GM21381 (cell line): ENCODE measurements around the gene NQO2.
"Not testable (repeated sequence)": the region's sequence is repeated elsewhere in the genome, so short reads cannot be mapped to it uniquely, and the experiment has no call there.

Source experiments
- ATAC-seq: cut with Tn5 transposase; IDR thresholded peaks from one replicate; pipeline ENCODE4 v1.9.1; 2021; ENCODE audit warnings: mild to moderate bottlenecking, moderate library complexity; ENCODE audit not compliant: unreplicated experiment

The NQO2 gene

DNA sequence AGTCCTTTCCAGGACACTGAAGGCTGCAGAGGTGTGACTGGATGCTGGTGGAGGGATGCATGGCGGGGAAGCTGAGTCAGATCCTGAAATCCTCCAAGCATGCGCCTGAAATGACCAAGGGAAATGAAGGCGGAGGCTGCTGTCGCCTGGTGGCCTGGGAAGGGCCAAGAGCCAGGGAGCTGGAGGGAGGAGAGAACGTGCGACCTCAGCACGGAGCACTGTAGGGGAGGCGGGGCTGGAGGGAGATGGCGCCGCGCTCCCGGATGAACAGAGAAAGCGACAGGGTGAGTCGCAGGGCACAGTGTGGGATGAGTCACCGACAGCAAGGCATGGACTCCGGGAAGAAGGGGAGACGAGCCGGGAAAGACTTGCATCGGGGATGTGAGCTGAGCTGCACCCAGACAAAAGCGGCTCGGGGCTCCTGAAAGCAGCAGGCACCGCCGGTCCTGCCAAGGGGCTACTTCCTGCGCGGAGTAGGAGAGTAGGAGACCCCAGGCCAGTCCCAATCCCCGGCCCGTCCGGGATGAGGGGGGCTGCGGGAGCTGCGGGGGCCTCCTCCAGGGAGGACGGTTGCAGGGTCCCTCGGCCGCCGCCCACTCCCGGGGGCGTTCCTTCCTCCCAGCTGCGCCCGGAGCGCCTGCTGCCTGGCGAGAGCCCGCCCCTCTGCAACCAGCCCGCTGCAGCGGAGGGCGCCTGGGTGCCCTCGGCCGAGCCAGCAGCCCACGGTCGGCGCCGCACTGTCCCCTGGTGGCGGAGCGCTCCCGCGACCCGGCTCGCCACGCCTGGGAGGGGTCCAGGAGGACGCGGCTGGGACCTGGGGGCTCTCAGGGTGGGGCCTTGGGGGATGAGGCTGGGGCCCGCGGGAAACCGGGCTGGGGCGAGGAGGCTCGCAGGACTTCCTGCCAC is 11.0 kb upstream of the NQO2 start:
- peak; percentile 64 for ATAC-seq

DNA sequence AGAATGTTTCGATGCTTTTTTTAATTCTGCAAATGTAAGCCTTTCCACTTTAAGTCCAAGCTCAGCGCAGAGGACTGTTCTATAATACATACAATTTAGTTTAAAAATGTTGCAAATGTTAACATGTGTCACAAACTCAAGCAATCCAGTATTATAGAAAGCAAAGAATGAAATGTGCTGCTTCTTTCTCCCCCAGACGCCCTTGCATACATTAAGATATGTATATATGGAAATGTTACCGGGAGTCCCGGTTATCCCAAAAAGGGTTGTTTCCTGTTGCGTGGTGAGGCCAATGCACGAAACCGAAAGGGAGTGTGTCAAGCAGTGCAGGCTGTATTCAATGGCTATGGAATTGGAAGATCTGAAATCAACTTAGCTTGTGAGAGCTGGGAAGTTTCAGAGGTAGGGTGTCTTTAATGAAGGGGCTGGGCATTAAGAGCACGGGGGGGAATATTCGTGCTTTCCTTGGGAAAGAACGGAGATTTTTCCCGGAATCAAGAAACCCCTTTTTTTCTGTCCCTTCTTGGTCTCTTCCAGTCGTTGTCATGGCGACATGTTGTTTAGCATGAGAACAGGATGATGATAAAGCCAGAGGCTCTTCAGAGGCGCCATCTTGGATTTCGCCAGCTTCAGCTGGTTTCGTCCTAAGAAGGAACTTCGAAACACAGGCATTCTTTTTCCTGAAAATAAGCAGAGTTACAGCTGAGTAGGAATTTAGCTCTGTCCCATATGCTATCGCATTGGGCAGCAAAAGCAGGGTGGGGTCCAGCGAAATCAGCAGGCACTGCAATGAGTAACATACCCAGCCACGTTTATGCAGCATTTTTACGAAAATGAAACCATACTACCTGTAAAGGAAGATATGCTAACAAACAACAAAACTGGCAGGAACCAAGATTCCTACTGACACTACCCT is 10.1 kb upstream of the NQO2 start:
- ATAC-seq, result peak; percentile 62

- ATAC-seq, result no peak
Measured at GRCh38 chr6:2990248-2990931, 9.3 kb upstream of the NQO2 start.

DNA sequence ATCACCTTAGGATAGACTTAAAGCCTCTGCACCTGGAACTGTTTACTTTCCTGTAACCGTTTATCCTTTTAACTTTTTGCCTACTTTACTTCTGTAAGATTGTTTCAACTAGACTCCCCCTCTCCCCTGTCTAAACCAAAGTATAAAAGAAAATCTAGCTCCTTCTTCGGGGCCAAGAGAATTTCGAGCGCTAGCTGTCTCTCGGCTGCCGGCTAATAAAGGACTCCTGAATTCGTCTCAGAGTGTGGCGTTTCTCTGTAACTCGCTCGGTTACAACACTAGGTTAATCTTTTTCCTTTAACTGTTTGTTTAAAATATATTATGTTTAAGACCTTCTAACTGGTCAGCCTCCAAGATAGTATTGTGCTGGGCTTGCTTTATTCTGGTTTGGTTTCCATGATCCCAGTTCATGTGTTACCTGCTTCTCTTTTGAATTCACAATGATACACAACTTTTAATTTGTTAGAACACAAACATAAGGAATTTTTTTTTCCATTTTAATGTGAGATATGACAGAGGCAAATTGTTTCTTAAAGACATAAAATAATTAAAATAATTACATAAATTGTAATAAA is 8.7 kb upstream of the NQO2 start:
- no peak for ATAC-seq

GRCh38 chr6:2992330-2992979 is 7.2 kb upstream of the NQO2 start:
- no peak for ATAC-seq

DNA sequence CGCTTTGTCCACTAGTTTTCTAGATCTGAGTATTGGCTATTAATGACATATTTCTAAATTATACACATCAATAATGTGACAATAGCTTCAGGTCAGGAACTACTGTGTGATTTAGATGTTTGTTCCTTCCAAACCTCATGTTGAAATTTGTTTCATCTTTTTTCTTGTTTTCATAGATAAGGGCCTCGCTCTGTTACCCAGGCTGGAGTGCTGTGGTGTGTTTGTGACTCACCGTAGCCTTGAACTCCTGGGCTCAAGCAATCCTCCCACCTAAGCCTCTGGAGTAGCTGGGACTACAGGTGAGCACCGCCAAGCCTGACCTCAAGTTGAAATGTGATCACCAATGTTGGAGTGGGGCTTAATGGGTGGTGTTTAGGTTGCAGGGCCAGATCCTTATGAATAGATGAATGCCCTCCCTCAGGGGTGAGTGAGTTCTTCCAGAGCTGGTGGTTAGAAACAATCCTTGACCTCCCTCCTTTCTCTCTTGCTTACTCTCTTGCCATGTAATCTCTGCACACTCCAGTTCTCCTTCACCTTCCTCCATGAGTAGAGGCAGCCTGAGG is 5.9 kb upstream of the NQO2 start:
- ATAC-seq, result no peak

DNA sequence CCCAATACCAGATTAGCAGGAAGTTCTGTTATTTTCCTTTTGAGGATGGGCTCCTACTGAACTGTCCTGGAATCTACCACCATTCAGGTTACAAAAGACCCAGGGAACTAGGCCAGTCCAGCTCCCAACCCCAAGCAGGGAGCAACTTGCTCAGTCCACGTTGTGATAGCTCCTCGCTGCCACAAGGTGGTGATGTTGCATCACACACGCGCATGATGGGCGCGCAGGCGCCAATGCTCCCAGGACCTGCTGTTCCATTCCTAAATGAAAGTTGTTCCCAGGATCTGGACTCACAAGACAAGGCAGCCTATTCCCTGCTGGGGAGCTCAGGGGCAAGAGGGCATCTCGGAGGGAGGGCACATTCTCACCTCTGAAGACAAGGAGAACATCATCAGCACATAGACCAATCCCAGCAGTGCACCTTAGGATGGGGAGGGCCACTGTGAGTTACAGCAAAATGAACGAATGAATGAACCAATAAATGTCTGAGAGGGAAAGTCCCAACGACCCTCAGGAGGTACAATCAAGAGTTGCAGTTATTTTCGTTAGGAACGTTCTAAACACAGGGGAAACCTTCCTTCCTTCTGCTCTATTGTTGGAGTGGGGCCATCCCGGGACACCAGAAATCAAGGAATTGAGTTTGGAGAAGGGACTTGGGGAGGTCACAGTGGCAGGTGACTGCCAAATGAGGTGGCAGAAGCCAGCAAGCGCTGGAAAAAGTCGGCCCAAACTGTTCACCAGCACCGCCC is 1.3 kb upstream of the NQO2 start:
- ATAC-seq, result peak; percentile 34

GRCh38 chr6:2998998-2999617 is 586 bp upstream of the NQO2 start:
- ATAC-seq, result peak; percentile 21

GRCh38 chr6:3001146-3001772 is 1.6 kb downstream of the NQO2 start:
- ATAC-seq, result no peak

- peak; percentile 31 for ATAC-seq
Measured at GRCh38 chr6:3001773-3002293, 2.1 kb downstream of the NQO2 start.

- ATAC-seq, result not testable (repeated sequence)
Measured at GRCh38 chr6:3003226-3003625, 3.5 kb downstream of the NQO2 start.

GRCh38 chr6:3005077-3005476 is 5.4 kb downstream of the NQO2 start:
- no peak for ATAC-seq

- ATAC-seq, result no peak
Measured at GRCh38 chr6:3005874-3006273, 6.2 kb downstream of the NQO2 start.

GRCh38 chr6:3006476-3006875 is 6.8 kb downstream of the NQO2 start:
- no peak for ATAC-seq

DNA sequence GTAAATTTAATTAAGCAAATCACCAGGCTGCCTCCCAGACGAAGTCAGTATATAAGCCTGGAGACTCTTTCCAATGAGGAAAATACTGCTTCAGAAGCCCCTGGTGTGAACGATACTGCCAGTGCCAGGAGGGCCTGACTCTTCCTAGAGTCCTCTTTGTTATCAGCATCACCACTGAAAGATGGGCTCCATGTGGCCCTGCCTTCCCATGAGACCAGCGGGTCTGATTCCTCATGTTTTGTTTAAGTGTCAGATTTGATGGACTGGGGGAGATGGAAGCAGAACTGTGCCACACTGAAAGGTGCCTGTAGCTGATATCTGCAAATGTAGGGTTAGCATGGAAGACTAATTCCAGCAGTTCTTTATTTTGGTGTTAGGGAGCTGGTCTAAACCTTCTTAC is 7.9 kb downstream of the NQO2 start:
- no peak for ATAC-seq

DNA sequence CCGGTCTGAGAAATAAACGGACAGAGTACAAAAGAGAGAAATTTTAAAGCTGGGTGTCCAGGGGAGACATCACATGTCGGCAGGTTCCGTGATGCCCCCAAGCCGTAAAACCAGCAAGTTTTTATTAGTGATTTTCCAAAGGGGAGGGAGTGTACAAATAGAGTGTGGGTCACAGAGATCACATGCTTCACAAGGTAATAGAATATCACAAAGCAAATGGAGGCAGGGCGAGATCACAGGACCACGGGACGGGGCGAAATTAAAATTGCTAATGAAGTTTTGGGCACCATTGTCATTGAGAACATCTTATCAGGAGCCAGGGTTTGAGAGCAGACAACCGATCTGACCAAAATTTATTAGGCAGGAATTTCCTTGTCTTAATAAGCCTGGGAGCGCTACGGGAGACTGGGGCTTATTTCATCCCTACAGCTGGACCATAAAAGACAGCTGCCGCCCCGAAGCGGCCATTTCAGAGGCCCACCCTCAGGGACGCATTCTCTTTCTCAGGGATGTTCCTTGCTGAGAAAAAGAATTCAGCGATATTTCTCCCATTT is 9.1 kb downstream of the NQO2 start:
- not testable (repeated sequence) for ATAC-seq

DNA sequence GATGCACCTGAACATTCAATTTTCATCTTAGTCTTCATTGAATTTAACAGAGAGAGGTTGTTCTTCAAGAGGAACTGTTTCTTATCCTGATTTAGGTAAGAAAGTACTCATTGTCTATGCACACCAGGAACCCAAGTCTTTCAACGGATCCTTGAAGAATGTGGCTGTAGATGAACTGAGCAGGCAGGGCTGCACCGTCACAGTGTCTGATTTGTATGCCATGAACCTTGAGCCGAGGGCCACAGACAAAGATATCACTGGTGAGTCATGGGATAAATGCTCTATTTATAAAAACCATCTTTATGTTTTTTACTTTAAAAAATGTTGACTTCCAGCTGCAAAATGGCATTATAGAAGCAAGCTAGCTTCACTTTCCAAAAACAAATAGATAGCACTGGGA is 10.2 kb downstream of the NQO2 start:
- ATAC-seq, result no peak

DNA sequence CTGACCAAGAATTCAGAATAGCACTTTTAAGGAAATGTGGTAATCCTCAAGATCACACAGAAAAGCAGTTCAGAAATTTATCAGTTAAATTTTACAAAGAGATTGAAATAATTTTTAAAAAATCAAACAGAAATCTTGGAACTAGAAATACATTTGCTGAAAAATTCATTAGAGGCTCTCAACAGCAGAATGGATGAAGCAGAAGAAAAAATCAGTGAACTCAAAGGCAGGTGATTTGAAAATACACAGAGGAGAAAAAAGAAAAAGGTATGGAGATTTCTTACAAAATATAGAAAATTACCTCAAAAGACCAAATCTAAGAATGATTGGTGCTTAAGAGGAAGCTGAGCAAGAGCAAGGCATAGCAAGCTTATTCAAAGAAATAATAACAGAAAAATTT is 11.5 kb downstream of the NQO2 start:
- ATAC-seq, result no peak
